CD4-positive, alpha-beta T cell (primary cell): Measurements from ENCODE around the gene GAD2. TPM values are rescaled to one million over a fixed set of nuclear protein-coding genes. Genes with fewer than 3 reads are reported as not detected.

Source experiments
- ATAC-seq: fragments of 200-7000 bp; cut with Tn5 transposase; one replicate; pipeline ENCODE4 v1.10.0; 2022; ENCODE audit warnings: mild to moderate bottlenecking; ENCODE audit not compliant: poor library complexity
- CTCF ChIA-PET: fragments of 350-600 bp; sonication (Branson Sonifier 250); formaldehyde crosslinking; loops from one replicate; lab custom pipeline; 2021; ENCODE audit warnings: antibody characterized with exemption, inconsistent platforms; lab: Charles Lee
- POLR2A ChIA-PET: fragments of 350-600 bp; sonication (Branson Sonifier 250); formaldehyde crosslinking; loops from one replicate; lab custom pipeline; 2021; ENCODE audit warnings: antibody characterized with exemption, inconsistent platforms; lab: Charles Lee
- DNase-seq, 14 experiments: peaks; one replicate each; pipeline ENCODE4 v3.0.0-alpha.2; 2013 to 2020; ENCODE audit warnings: mixed read lengths in 2 of 14
- H3K27ac ChIP-seq, 2 donors: one replicate each; pipeline versions ENCODE4 v1.5.1 to v1.7.0; 2013; ENCODE audit warnings: low read length in 2 of 2, low read depth in 1 of 2, mild to moderate bottlenecking in 1 of 2
- H3K27me3 ChIP-seq, 2 experiments: 1 replicate in 1 of 2; 2 replicates in 1 of 2; pipeline versions ENCODE4 v1.6.1 to v1.7.0; 2013; ENCODE audit warnings: low read length in 2 of 2, control low read depth in 1 of 2, mild to moderate bottlenecking in 1 of 2, moderate library complexity in 1 of 2; ENCODE audit not compliant: insufficient read depth in 2 of 2, control insufficient read depth in 1 of 2
- H3K36me3 ChIP-seq: one replicate; pipeline ENCODE4 v1.6.1; 2013; ENCODE audit warnings: low read length, control low read depth; ENCODE audit not compliant: insufficient read depth
- H3K4me1 ChIP-seq: one replicate; pipeline ENCODE4 v1.6.1; 2013; ENCODE audit warnings: low read length, control low read depth; ENCODE audit not compliant: insufficient read depth
- H3K4me3 ChIP-seq: one replicate; pipeline ENCODE4 v1.5.1; 2013; ENCODE audit warnings: mild to moderate bottlenecking, low read length, moderate library complexity
- H3K9me3 ChIP-seq, 2 experiments: 1 replicate in 1 of 2; 2 replicates in 1 of 2; pipeline versions ENCODE4 v1.6.1 to v1.7.0; 2013; ENCODE audit warnings: low read length in 2 of 2, mild to moderate bottlenecking in 2 of 2, control low read depth in 1 of 2, moderate library complexity in 1 of 2; ENCODE audit not compliant: control insufficient read depth in 1 of 2, insufficient read depth in 1 of 2
- H3K27ac Mint-ChIP-seq: one replicate; pipeline ENCODE4 v1.8.0; 2020; ENCODE audit warnings: mixed read lengths
- H3K27me3 Mint-ChIP-seq: one replicate; pipeline ENCODE4 v1.8.0; 2021; ENCODE audit warnings: mixed read lengths
- H3K36me3 Mint-ChIP-seq: one replicate; pipeline ENCODE4 v1.8.0; 2021; ENCODE audit warnings: low read depth, mixed read lengths
- H3K4me1 Mint-ChIP-seq: one replicate; pipeline ENCODE4 v1.8.0; 2021; ENCODE audit warnings: low read depth, mixed read lengths
- H3K4me3 Mint-ChIP-seq: one replicate; pipeline ENCODE4 v1.8.0; 2020; ENCODE audit warnings: mild to moderate bottlenecking, mixed read lengths
- H3K9me3 Mint-ChIP-seq: one replicate; pipeline ENCODE4 v1.8.0; 2020; ENCODE audit warnings: mixed read lengths
- intact Hi-C, 2 experiments: fragments of 100-400 bp; cut with DNase I in 1 of 2; cut with micrococcal nuclease in 1 of 2; formaldehyde crosslinking; loops; one replicate each; pipeline versions ENCODE4 v1.15.1 to v1.9.0; 2023 to 2025; cut with DNase I, micrococcal nuclease
- total RNA-seq, 174 experiments: library from RNA in 2 of 174; stranded (reverse) in 2 of 174; gene quantifications; one replicate each; pipeline ENCODE4 v1.2.3 and lab custom pipeline; 2021 to 2026
- TF ChIP-seq, protein P1 (sequence below): fragments of 200-600 bp; IDR thresholded peaks from one replicate; pipeline ENCODE4 v1.8.0; 2022; ENCODE audit warnings: antibody characterized with exemption, mild to moderate bottlenecking

The GAD2 gene
- total RNA-seq, 2 experiments from 2014 or later = not detected

- Mint-ChIP-seq H3K4me3 (no peak overlapping the region), H3K36me3 (no peaks in the 10 kb centered on the region), H3K9me3 (no peaks in the 10 kb centered on the region), H3K27me3 (peaks cover 92% of the 10 kb centered on the region), H3K4me1 (peaks cover 25% of the 10 kb centered on the region), H3K27ac (no peak overlapping the region)
- H3K36me3 ChIP-seq = no peaks in the 10 kb centered on the region
- H3K27ac ChIP-seq = no peak overlapping the region
- intact Hi-C loops = loop anchor here in 1 of 2 experiments (10.0 kb wide), 1 partner anchor 55 kb away; no protein-coding TSS in a partner anchor
- no peak for ATAC-seq
- peaks cover 0 to 13% of the 10 kb centered on the region in 2 experiments for H3K9me3 ChIP-seq
- CTCF ChIA-PET = no interaction called here
- H3K4me1 ChIP-seq = peaks cover 27% of the 10 kb centered on the region
- no peak for DNase-seq
- no peak overlapping the region for H3K4me3 ChIP-seq
- TF ChIP-seq, protein P1, sequence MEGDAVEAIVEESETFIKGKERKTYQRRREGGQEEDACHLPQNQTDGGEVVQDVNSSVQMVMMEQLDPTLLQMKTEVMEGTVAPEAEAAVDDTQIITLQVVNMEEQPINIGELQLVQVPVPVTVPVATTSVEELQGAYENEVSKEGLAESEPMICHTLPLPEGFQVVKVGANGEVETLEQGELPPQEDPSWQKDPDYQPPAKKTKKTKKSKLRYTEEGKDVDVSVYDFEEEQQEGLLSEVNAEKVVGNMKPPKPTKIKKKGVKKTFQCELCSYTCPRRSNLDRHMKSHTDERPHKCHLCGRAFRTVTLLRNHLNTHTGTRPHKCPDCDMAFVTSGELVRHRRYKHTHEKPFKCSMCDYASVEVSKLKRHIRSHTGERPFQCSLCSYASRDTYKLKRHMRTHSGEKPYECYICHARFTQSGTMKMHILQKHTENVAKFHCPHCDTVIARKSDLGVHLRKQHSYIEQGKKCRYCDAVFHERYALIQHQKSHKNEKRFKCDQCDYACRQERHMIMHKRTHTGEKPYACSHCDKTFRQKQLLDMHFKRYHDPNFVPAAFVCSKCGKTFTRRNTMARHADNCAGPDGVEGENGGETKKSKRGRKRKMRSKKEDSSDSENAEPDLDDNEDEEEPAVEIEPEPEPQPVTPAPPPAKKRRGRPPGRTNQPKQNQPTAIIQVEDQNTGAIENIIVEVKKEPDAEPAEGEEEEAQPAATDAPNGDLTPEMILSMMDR = no peak
- peaks cover 50 to 81% of the 10 kb centered on the region in 2 experiments for H3K27me3 ChIP-seq
- POLR2A ChIA-PET = no interaction called here
These were observed 3.1 kb downstream of the GAD2 start for GRCh38 chr10:26219676-26220075.

DNA sequence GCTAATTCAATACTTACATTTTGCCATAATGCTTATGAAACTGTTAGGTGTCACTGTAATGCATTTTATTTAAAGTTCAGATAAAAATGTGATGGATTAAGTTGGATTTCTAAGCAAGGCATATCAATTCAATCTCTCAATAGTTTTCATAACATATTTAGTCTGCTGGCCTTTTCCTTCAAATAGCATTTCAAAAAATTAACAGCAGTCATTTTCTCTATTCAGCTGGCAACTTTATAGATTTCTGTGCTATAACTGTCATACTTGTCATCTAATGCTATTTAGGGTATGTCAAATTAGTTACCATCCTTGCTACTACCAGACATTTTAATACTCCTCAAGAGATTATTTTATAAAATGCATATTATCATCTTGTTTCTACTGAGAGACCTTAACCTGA, 4.3 kb downstream of the GAD2 start:
- H3K9me3 Mint-ChIP-seq = no peaks in the 10 kb centered on the region

DNA sequence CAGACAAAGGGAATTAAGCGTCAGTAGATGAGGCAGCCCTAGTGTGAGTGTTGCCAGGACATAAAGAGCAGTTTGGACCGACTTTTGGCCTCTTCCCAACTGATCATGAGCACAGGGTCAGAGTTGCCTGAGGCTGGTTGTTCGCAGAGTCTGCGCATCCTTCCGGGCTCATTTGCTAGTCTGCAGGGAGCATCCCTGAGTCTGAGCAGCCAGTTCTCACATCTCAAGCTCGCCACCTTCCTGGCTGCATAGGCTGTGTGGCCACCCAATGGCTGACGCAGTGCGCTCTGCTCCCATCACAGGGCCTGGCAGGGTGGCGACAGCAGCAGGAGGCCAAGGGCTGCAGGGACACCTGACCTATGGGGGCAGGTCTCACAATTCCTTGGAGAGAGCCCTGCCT, 5.0 kb downstream of the GAD2 start:
- H3K27me3 Mint-ChIP-seq = peaks cover 89% of the 10 kb centered on the region
- TF ChIP-seq, protein P1 = no peak
- Histone ChIP-seq H3K27ac (no peak overlapping the region), H3K4me1 (peaks cover 8% of the 10 kb centered on the region), H3K36me3 (no peaks in the 10 kb centered on the region), H3K4me3 (no peak overlapping the region), H3K27me3 (peaks cover 38 to 70% of the 10 kb centered on the region in 2 experiments), H3K9me3 (peaks cover 0 to 13% of the 10 kb centered on the region in 2 experiments)
- H3K9me3 Mint-ChIP-seq = no peaks in the 10 kb centered on the region
- DNase-seq = no peak
- no peak for ATAC-seq
- peaks cover 17% of the 10 kb centered on the region for H3K4me1 Mint-ChIP-seq
- intact Hi-C loops = no loop called here
- POLR2A ChIA-PET = no interaction called here
- no peak overlapping the region for H3K4me3 Mint-ChIP-seq
- CTCF ChIA-PET = no interaction called here
- no peak overlapping the region for H3K27ac Mint-ChIP-seq
- no peaks in the 10 kb centered on the region for H3K36me3 Mint-ChIP-seq

More for the DNA sequence above, 4.3 kb downstream of the GAD2 start:
- peaks cover 0 to 13% of the 10 kb centered on the region in 2 experiments for H3K9me3 ChIP-seq
- CTCF ChIA-PET = no interaction called here
- H3K4me3 ChIP-seq = no peak overlapping the region
- no peak overlapping the region for H3K27ac ChIP-seq
- no peak overlapping the region for H3K27ac Mint-ChIP-seq
- DNase-seq (no peak), ATAC-seq (no peak)
- peaks cover 15% of the 10 kb centered on the region for H3K4me1 ChIP-seq
- no peak overlapping the region for H3K4me3 Mint-ChIP-seq
- intact Hi-C loops = no loop called here
- no peaks in the 10 kb centered on the region for H3K36me3 Mint-ChIP-seq
- H3K4me1 Mint-ChIP-seq = peaks cover 17% of the 10 kb centered on the region
- POLR2A ChIA-PET = no interaction called here
- TF ChIP-seq, protein P1 = no peak
- H3K27me3 Mint-ChIP-seq = peaks cover 89% of the 10 kb centered on the region
- no peaks in the 10 kb centered on the region for H3K36me3 ChIP-seq
- peaks cover 39 to 76% of the 10 kb centered on the region in 2 experiments for H3K27me3 ChIP-seq
